Naive thymus-derived CD4-positive, alpha-beta T cell (primary cell): Measurements from ENCODE around the gene PRDM16. TPM values are rescaled to one million over a fixed set of nuclear protein-coding genes. Genes with fewer than 3 reads are reported as not detected.

Source experiments
- ATAC-seq: fragments of 150-1000 bp; cut with Tn5 transposase; 2 replicates; pipeline ENCODE4 v1.10.0; 2021; ENCODE audit warnings: mild to moderate bottlenecking, moderate library complexity
- CTCF ChIA-PET: fragments of 350-600 bp; sonication (Branson Sonifier 250); formaldehyde crosslinking; loops from one replicate; lab custom pipeline; 2021; ENCODE audit warnings: antibody characterized with exemption; lab: Charles Lee
- POLR2A ChIA-PET: fragments of 350-600 bp; sonication (Branson Sonifier 250); formaldehyde crosslinking; loops from one replicate; lab custom pipeline; 2021; ENCODE audit warnings: antibody characterized with exemption, inconsistent platforms; lab: Charles Lee
- DNase-seq, 9 donors: peaks; one replicate each; pipeline versions ENCODE4 v3.0.0 to v3.0.0-alpha.2; 2020 to 2022; ENCODE audit warnings: mixed read lengths in 1 of 9
- H3K27ac ChIP-seq: one replicate; pipeline ENCODE4 v1.7.0; 2013; ENCODE audit warnings: mild to moderate bottlenecking, low read depth, low read length, moderate library complexity
- H3K27me3 ChIP-seq, 2 donors: one replicate each; pipeline ENCODE4 v1.7.0; 2013; ENCODE audit warnings: low read length in 2 of 2, mild to moderate bottlenecking in 2 of 2, moderate library complexity in 2 of 2; ENCODE audit not compliant: control insufficient read depth in 2 of 2, insufficient read depth in 2 of 2
- H3K36me3 ChIP-seq, 3 experiments: 1 replicate in 2 of 3; 2 replicates in 1 of 3; pipeline ENCODE4 v1.7.0; 2013; ENCODE audit warnings: low read length in 3 of 3, mild to moderate bottlenecking in 3 of 3, moderate library complexity in 1 of 3; ENCODE audit not compliant: insufficient read depth in 3 of 3, control insufficient read depth in 2 of 3
- H3K4me1 ChIP-seq, 2 donors: one replicate each; pipeline ENCODE4 v1.7.0; 2013; ENCODE audit warnings: low read length in 2 of 2, mild to moderate bottlenecking in 2 of 2, moderate library complexity in 1 of 2; ENCODE audit not compliant: control insufficient read depth in 2 of 2, insufficient read depth in 2 of 2
- H3K4me3 ChIP-seq: 2 replicates; pipeline ENCODE4 v1.7.0; 2013; ENCODE audit warnings: mild to moderate bottlenecking, low read length
- H3K9me3 ChIP-seq, 3 experiments: 1 replicate in 2 of 3; 2 replicates in 1 of 3; pipeline ENCODE4 v1.7.0; 2013; ENCODE audit warnings: low read length in 3 of 3; ENCODE audit not compliant: control insufficient read depth in 2 of 3
- H3K27ac Mint-ChIP-seq, 9 donors: one replicate each; pipeline ENCODE4 v1.8.0; 2020 to 2022; ENCODE audit warnings: mixed read lengths in 9 of 9, mild to moderate bottlenecking in 8 of 9, moderate library complexity in 5 of 9, inconsistent platforms in 2 of 9
- H3K27me3 Mint-ChIP-seq, 5 donors: one replicate each; pipeline ENCODE4 v1.8.0; 2021 to 2022; ENCODE audit warnings: mixed read lengths in 5 of 5, mild to moderate bottlenecking in 1 of 5
- H3K36me3 Mint-ChIP-seq, 5 donors: one replicate each; pipeline ENCODE4 v1.8.0; 2020 to 2022; ENCODE audit warnings: mixed read lengths in 5 of 5, mild to moderate bottlenecking in 3 of 5, inconsistent platforms in 1 of 5
- H3K4me1 Mint-ChIP-seq, 7 donors: one replicate each; pipeline ENCODE4 v1.8.0; 2020 to 2022; ENCODE audit warnings: mixed read lengths in 7 of 7, mild to moderate bottlenecking in 3 of 7, inconsistent platforms in 1 of 7
- H3K4me3 Mint-ChIP-seq, 10 donors: one replicate each; pipeline ENCODE4 v1.8.0; 2020 to 2022; ENCODE audit warnings: mild to moderate bottlenecking in 10 of 10, mixed read lengths in 10 of 10, moderate library complexity in 6 of 10, inconsistent platforms in 2 of 10
- H3K9me3 Mint-ChIP-seq, 11 donors: one replicate each; pipeline ENCODE4 v1.8.0; 2020 to 2022; ENCODE audit warnings: mixed read lengths in 11 of 11, mild to moderate bottlenecking in 4 of 11, inconsistent platforms in 1 of 11, moderate library complexity in 1 of 11
- intact Hi-C, 2 donors: fragments of 100-400 bp; cut with micrococcal nuclease; formaldehyde crosslinking; loops; one replicate each; pipeline ENCODE4 v1.15.1; 2023
- polyA plus RNA-seq, 2 donors: library from polyadenylated mRNA; unstranded; fragments of 300-500 nt; fragmentation: Illumina TruSeq; gene quantifications; one replicate each; pipeline ENCODE4 v1.2.3, GENCODE V29; 2021
- total RNA-seq, 6 experiments: library from RNA in 5 of 6; stranded (reverse) in 5 of 6; gene quantifications; 1 replicate in 5 of 6; 2 replicates in 1 of 6; pipeline ENCODE4 v1.2.3 and lab custom pipeline; 2021 to 2026

The PRDM16 gene
- total and polyA plus RNA-seq, 7 experiments from 2014 or later, result 0.05 to 0.61 (median 0.36) TPM; not detected in 2

DNA sequence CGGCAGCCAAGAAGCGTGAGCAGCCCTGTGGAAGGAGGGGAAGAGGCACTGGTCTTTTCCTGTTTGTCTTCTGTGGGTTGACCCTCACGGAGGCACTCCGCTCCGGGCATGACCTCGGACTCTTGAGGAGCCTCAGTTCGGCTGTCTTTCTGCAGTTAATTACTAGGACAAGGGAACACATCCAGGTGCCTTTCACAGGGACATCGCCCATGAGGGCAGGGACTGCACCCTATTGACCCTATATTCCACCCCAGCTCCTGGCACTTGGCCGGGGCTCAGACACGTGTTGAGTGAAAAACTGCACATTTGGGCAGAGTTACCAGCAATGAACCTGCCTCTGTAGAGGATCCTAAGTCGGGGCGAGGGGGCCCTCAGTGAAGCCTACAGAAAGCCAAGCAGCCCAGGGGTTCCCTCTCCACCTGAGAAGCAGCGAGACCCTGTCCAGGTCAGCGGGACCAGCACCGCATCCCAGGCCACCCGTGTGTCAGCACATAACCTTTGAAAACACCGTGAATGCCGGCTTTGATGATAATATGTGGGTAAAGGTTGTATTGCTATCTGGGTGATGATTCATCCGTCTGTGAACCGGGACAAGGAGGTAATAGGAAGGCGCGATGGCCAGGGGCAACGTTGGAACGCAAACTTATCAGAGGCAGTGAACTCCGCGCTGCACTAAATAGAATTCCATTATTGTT is 224.0 kb downstream of the PRDM16 start:
- no peak overlapping the region for H3K27ac Mint-ChIP-seq
- no peaks in the 10 kb centered on the region for H3K9me3 Mint-ChIP-seq
- intact Hi-C loops, result no loop called here
- no peaks in the 10 kb centered on the region for H3K36me3 ChIP-seq
- no peaks in the 10 kb centered on the region for H3K4me1 ChIP-seq
- no peak overlapping the region for H3K4me3 ChIP-seq
- ATAC-seq (no peak), DNase-seq (no peak)
- no peak overlapping the region for H3K4me3 Mint-ChIP-seq
- ChIA-PET CTCF (no interaction called here), POLR2A (no interaction called here)
- no peaks in the 10 kb centered on the region for H3K36me3 Mint-ChIP-seq
- H3K9me3 ChIP-seq, result no peaks in the 10 kb centered on the region
- no peaks in the 10 kb centered on the region for H3K27me3 ChIP-seq
- H3K27ac ChIP-seq, result no peak overlapping the region
- peaks cover 0 to 4% (median 0%) of the 10 kb centered on the region in 5 donors for H3K27me3 Mint-ChIP-seq
- no peaks in the 10 kb centered on the region for H3K4me1 Mint-ChIP-seq

DNA sequence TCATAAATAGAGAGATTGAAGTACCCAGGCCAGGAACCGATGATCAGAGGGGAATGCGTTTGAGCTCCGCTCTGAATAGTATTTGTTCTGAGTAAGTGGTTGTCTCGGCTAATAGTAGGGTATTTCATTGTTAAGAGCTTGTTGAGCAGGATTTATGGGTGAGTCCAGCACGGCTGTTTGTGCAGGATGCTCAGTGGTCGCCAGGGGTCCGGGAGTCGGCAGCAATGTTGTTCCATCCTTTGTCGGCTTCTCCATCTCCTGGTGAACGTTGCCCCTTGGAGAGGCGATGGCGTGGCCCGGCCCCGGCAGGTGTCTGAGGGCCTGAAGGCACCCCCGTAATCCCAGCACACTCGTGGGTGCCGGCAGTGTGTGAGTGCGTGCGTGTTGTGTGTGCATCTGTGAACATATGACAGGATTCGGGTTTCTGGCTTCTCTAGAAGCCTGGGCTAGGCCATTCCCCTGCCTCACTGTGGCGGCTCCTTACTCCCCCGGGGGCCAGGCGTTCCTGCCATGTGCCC is 224.6 kb downstream of the PRDM16 start:
- no peaks in the 10 kb centered on the region for H3K27me3 ChIP-seq
- Mint-ChIP-seq H3K27ac (no peak overlapping the region), H3K4me1 (no peaks in the 10 kb centered on the region), H3K4me3 (no peak overlapping the region), H3K27me3 (peaks cover 0 to 4% (median 0%) of the 10 kb centered on the region in 5 donors), H3K9me3 (no peaks in the 10 kb centered on the region), H3K36me3 (no peaks in the 10 kb centered on the region)
- DNase-seq, result no peak
- H3K9me3 ChIP-seq, result no peaks in the 10 kb centered on the region
- ChIA-PET POLR2A (no interaction called here), CTCF (no interaction called here)
- H3K4me3 ChIP-seq, result no peak overlapping the region
- H3K4me1 ChIP-seq, result no peaks in the 10 kb centered on the region
- no peak overlapping the region for H3K27ac ChIP-seq
- intact Hi-C loops, result no loop called here
- ATAC-seq, result no peak
- H3K36me3 ChIP-seq, result no peaks in the 10 kb centered on the region

- H3K9me3 Mint-ChIP-seq, result no peaks in the 10 kb centered on the region
- H3K27me3 Mint-ChIP-seq, result peaks cover 0 to 4% (median 0%) of the 10 kb centered on the region in 5 donors
- H3K27ac Mint-ChIP-seq, result no peak overlapping the region
- Histone ChIP-seq H3K36me3 (no peaks in the 10 kb centered on the region), H3K4me1 (no peaks in the 10 kb centered on the region), H3K9me3 (no peaks in the 10 kb centered on the region), H3K27ac (no peak overlapping the region), H3K27me3 (no peaks in the 10 kb centered on the region), H3K4me3 (no peak overlapping the region)
- no peak overlapping the region for H3K4me3 Mint-ChIP-seq
- intact Hi-C loops, result no loop called here
- CTCF ChIA-PET, result no interaction called here
- no peaks in the 10 kb centered on the region for H3K4me1 Mint-ChIP-seq
- POLR2A ChIA-PET, result no interaction called here
- no peak for ATAC-seq
- no peak for DNase-seq
- H3K36me3 Mint-ChIP-seq, result no peaks in the 10 kb centered on the region
Measured at GRCh38 chr1:3294450-3294849, 225.4 kb downstream of the PRDM16 start.

DNA sequence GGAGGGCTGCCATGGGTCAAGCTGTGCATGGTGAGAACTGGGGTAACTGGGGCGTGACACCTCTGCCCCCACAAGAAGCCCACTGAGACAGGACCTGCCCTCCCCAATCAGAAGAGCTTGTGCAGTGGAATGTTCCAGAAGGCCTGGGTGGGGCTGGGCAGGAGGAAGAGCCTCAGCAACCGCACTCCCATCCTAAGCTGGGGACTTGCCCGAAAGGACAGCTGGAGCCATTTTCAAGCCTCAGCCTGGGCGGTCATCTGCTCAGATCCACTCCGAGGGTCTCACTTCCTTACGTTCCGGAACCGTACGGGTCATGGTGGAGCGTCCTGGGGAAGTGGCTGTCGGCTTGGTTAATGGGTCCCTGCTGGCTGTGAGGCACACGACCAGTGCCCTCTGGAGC is 226.8 kb downstream of the PRDM16 start:
- H3K9me3 ChIP-seq, result no peaks in the 10 kb centered on the region
- Mint-ChIP-seq H3K4me1 (no peaks in the 10 kb centered on the region), H3K4me3 (no peak overlapping the region), H3K9me3 (no peaks in the 10 kb centered on the region), H3K27ac (no peak overlapping the region), H3K36me3 (no peaks in the 10 kb centered on the region), H3K27me3 (peaks cover 0 to 4% (median 0%) of the 10 kb centered on the region in 5 donors)
- H3K27me3 ChIP-seq, result no peaks in the 10 kb centered on the region
- DNase-seq (no peak), ATAC-seq (no peak)
- intact Hi-C loops, result no loop called here
- H3K4me1 ChIP-seq, result no peaks in the 10 kb centered on the region
- POLR2A ChIA-PET, result no interaction called here
- H3K4me3 ChIP-seq, result no peak overlapping the region
- no peaks in the 10 kb centered on the region for H3K36me3 ChIP-seq
- H3K27ac ChIP-seq, result no peak overlapping the region
- CTCF ChIA-PET, result no interaction called here

DNA sequence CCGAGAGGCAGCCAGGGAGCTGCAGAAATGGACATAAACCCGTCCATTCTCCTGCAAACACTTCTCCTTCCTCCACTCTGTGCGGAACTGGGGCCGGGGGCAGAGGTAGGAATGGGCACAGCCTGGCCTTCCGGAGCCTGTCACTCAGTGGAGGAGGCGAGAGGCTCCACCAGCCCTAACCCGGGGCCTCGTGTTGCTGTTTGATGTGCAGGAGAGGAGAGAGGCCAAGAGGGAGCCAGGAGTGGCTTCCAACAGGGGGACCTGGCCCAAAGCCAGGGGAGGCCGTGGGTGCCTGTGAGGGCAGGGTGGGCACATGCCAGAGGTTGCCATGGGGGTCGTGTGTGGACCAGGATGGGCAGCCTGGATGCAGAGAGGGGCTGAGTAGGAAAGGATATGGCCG is 227.3 kb downstream of the PRDM16 start:
- H3K4me1 ChIP-seq, result no peaks in the 10 kb centered on the region
- H3K9me3 ChIP-seq, result no peaks in the 10 kb centered on the region
- no peak for ATAC-seq
- Mint-ChIP-seq H3K9me3 (peaks cover 0 to 2% (median 0%) of the 10 kb centered on the region in 11 donors), H3K4me3 (no peak overlapping the region), H3K36me3 (no peaks in the 10 kb centered on the region), H3K4me1 (no peaks in the 10 kb centered on the region), H3K27me3 (peaks cover 0 to 4% (median 0%) of the 10 kb centered on the region in 5 donors), H3K27ac (no peak overlapping the region)
- no peak overlapping the region for H3K4me3 ChIP-seq
- H3K36me3 ChIP-seq, result no peaks in the 10 kb centered on the region
- no peak for DNase-seq
- H3K27me3 ChIP-seq, result no peaks in the 10 kb centered on the region
- POLR2A ChIA-PET, result no interaction called here
- intact Hi-C loops, result no loop called here
- CTCF ChIA-PET, result no interaction called here
- H3K27ac ChIP-seq, result no peak overlapping the region

GRCh38 chr1:3296826-3297225 is 227.8 kb downstream of the PRDM16 start:
- no peak for DNase-seq
- H3K36me3 ChIP-seq, result no peaks in the 10 kb centered on the region
- Mint-ChIP-seq H3K36me3 (no peaks in the 10 kb centered on the region), H3K4me3 (no peak overlapping the region), H3K27me3 (peaks cover 0 to 4% (median 0%) of the 10 kb centered on the region in 5 donors), H3K9me3 (peaks cover 0 to 2% (median 0%) of the 10 kb centered on the region in 11 donors), H3K27ac (no peak overlapping the region), H3K4me1 (no peaks in the 10 kb centered on the region)
- ChIA-PET CTCF (no interaction called here), POLR2A (no interaction called here)
- H3K4me1 ChIP-seq, result no peaks in the 10 kb centered on the region
- H3K27me3 ChIP-seq, result no peaks in the 10 kb centered on the region
- intact Hi-C loops, result no loop called here
- H3K27ac ChIP-seq, result no peak overlapping the region
- no peak for ATAC-seq
- no peak overlapping the region for H3K4me3 ChIP-seq
- H3K9me3 ChIP-seq, result no peaks in the 10 kb centered on the region

GRCh38 chr1:3297756-3298155 is 228.8 kb downstream of the PRDM16 start:
- Histone ChIP-seq H3K27me3 (no peaks in the 10 kb centered on the region), H3K36me3 (no peaks in the 10 kb centered on the region), H3K9me3 (no peaks in the 10 kb centered on the region), H3K27ac (no peak overlapping the region), H3K4me1 (no peaks in the 10 kb centered on the region), H3K4me3 (no peak overlapping the region)
- POLR2A ChIA-PET, result no interaction called here
- no peaks in the 10 kb centered on the region for H3K4me1 Mint-ChIP-seq
- H3K27me3 Mint-ChIP-seq, result peaks cover 0 to 4% (median 0%) of the 10 kb centered on the region in 5 donors
- CTCF ChIA-PET, result interaction anchor here (1.0 kb wide), 1 partner anchor 41 kb away, joined by 3 read pairs; no protein-coding TSS in a partner anchor
- H3K4me3 Mint-ChIP-seq, result no peak overlapping the region
- peaks cover 0 to 2% (median 0%) of the 10 kb centered on the region in 11 donors for H3K9me3 Mint-ChIP-seq
- no peaks in the 10 kb centered on the region for H3K36me3 Mint-ChIP-seq
- intact Hi-C loops, result no loop called here
- ATAC-seq (no peak), DNase-seq (no peak)
- H3K27ac Mint-ChIP-seq, result no peak overlapping the region
